A549 (cell line): ENCODE results near the gene ITPRID2. TPM values are rescaled to one million over a fixed set of nuclear protein-coding genes. Genes with fewer than 3 reads are reported as not detected.

Experiments used
- ATAC-seq, 2 experiments: fragments of 200-7000 bp in 1 of 2; fragments of >200 bp in 1 of 2; cut with Nextera tagmentation in 1 of 2; cut with Tn5 transposase in 1 of 2; 3 replicates each; pipeline versions ENCODE4 v1.8.0 to v1.9.1; 2018 to 2020; ENCODE audit warnings: mild to moderate bottlenecking in 1 of 2, moderate library complexity in 1 of 2
- CTCF ChIA-PET: fragments of 300-600 bp; sonication (Branson Sonifier 250); formaldehyde crosslinking; extraction: SDS; loops from one replicate; lab custom pipeline; 2021; ENCODE audit warnings: antibody characterized with exemption, inconsistent platforms; lab: Yijun Ruan, JAX
- POLR2A ChIA-PET: fragments of 350-600 bp; formaldehyde crosslinking; extraction: SDS; loops from one replicate; lab custom pipeline; 2021; ENCODE audit warnings: antibody characterized with exemption, inconsistent platforms; lab: Yijun Ruan, JAX
- DNase-seq, 2 experiments: peaks; one replicate each; pipeline versions ENCODE4 v3.0.0 to v3.0.0-alpha.2; 2011 to 2016; ENCODE audit warnings: low read depth in 1 of 2, low spot score in 1 of 2
- FAIRE-seq: peaks from 2 replicates; lab custom pipeline; 2011; peaks lifted over from hg19 to GRCh38; lab: Jason Lieb, UNC
- H3K27ac ChIP-seq, 2 experiments: fragments of >200 bp; sonication (Bioruptor Twin); formaldehyde crosslinking; 3 replicates each; pipeline ENCODE4 v1.5.1; 2016 to 2017
- H3K4me1 ChIP-seq: fragments of >200 bp; sonication (Bioruptor Twin); formaldehyde crosslinking; 3 replicates; pipeline ENCODE4 v1.6.1; 2016
- H3K4me2 ChIP-seq: fragments of >200 bp; sonication (Bioruptor Twin); formaldehyde crosslinking; 3 replicates; pipeline ENCODE4 v1.6.1; 2016
- H3K4me3 ChIP-seq: fragments of >200 bp; sonication (Bioruptor Twin); formaldehyde crosslinking; 3 replicates; pipeline ENCODE4 v1.5.1; 2016
- H3K9me3 ChIP-seq: fragments of >200 bp; sonication (Bioruptor Twin); formaldehyde crosslinking; 3 replicates; pipeline ENCODE4 v1.6.1; 2016
- CHD2 ChIP-seq: fragments of 150-350 bp; IDR thresholded peaks from 2 replicates; pipeline ENCODE4 v1.6.1; 2014; ENCODE audit warnings: low read length; ENCODE audit not compliant: partially characterized antibody
- EHF ChIP-seq: fragments of 250-450 bp; sonication (Bioruptor Pico); IDR thresholded peaks from 2 replicates; pipeline ENCODE4 v1.5.0; 2020; ENCODE audit warnings: mild to moderate bottlenecking
- EHMT2 ChIP-seq: fragments of 200-600 bp; sonication (generic); IDR thresholded peaks from 2 replicates; pipeline ENCODE4 v1.6.1; 2016; ENCODE audit warnings: antibody characterized with exemption, low read depth, mild to moderate bottlenecking, moderate library complexity
- FOSL2 ChIP-seq, 2 experiments: fragments of 450-650 bp in 1 of 2; fragments of >200 bp in 1 of 2; sonication (Bioruptor Twin) in 1 of 2; formaldehyde crosslinking; IDR thresholded peaks; 2 replicates each; pipeline versions ENCODE4 v1.5.0 to v1.6.1; 2016 to 2020; ENCODE audit warnings: mild to moderate bottlenecking in 1 of 2, moderate library complexity in 1 of 2
- GATA3 ChIP-seq: IDR thresholded peaks from 2 replicates; pipeline ENCODE4 v1.6.1; 2012; ENCODE audit warnings: borderline replicate concordance
- HOXB13 ChIP-seq: fragments of 250-450 bp; sonication (Bioruptor Pico); IDR thresholded peaks from 2 replicates; pipeline ENCODE4 v1.5.0; 2020; ENCODE audit warnings: low read depth, mild to moderate bottlenecking, moderate library complexity
- HOXB5 ChIP-seq: fragments of 250-450 bp; sonication (Bioruptor Pico); IDR thresholded peaks from 2 replicates; pipeline ENCODE4 v1.5.0; 2020; ENCODE audit warnings: mild to moderate bottlenecking, moderate library complexity
- JUN ChIP-seq, 2 experiments: fragments of >200 bp; sonication (Bioruptor Twin); formaldehyde crosslinking; IDR thresholded peaks; 2 replicates in 1 of 2; 3 replicates in 1 of 2; pipeline ENCODE4 v1.6.1; 2016 to 2017
- JUNB ChIP-seq: fragments of >200 bp; sonication (Bioruptor Twin); formaldehyde crosslinking; IDR thresholded peaks from 2 replicates; pipeline ENCODE4 v1.6.1; 2016
- MAFK ChIP-seq: fragments of 450-650 bp; IDR thresholded peaks from 2 replicates; pipeline ENCODE4 v1.6.1; 2014; ENCODE audit not compliant: partially characterized antibody
- MAZ ChIP-seq: fragments of 150-350 bp; IDR thresholded peaks from 2 replicates; pipeline ENCODE4 v1.6.1; 2014; ENCODE audit warnings: antibody characterized with exemption, low read depth, low read length, borderline replicate concordance
- MYC ChIP-seq: IDR thresholded peaks from 2 replicates; pipeline ENCODE4 v1.6.1; 2012; ENCODE audit warnings: mild to moderate bottlenecking, inconsistent platforms, low read length, improper control_type of control experiment, borderline replicate concordance
- POLR2AphosphoS2 ChIP-seq: conservative IDR thresholded peaks from 2 replicates; pipeline ENCODE4 v1.6.1; 2012; ENCODE audit warnings: low read length, improper control_type of control experiment, inconsistent platforms
- RARB ChIP-seq: fragments of 250-450 bp; sonication (Bioruptor Pico); IDR thresholded peaks from 2 replicates; pipeline ENCODE4 v1.8.0; 2021; ENCODE audit warnings: mild to moderate bottlenecking, moderate library complexity
- SREBF2 ChIP-seq: fragments of 450-650 bp; IDR thresholded peaks from 2 replicates; pipeline ENCODE4 v1.6.1; 2014; ENCODE audit warnings: mild to moderate bottlenecking, moderate library complexity
- TFCP2L1 ChIP-seq: fragments of 250-450 bp; sonication (Bioruptor Pico); IDR thresholded peaks from 2 replicates; pipeline ENCODE4 v1.5.0; 2021; ENCODE audit warnings: mild to moderate bottlenecking
- ZNF302 ChIP-seq: fragments of 250-450 bp; sonication (Bioruptor Pico); IDR thresholded peaks from 2 replicates; pipeline ENCODE4 v1.9.0; 2021; ENCODE audit warnings: inconsistent platforms, mild to moderate bottlenecking, moderate library complexity
- WGBS: methylation state at CpG from one replicate; pipeline ENCODE4 v1.1.6; 2017; ENCODE audit errors: missing lambda C conversion rate; 5-methylcytosine and 5-hydroxymethylcytosine counted together
- polyA plus RNA-seq, 4 experiments: library from polyadenylated mRNA; depleted of rRNA in 3 of 4; stranded (reverse); fragments of >200 nt; fragmentation: RNase III in 1 of 4; extraction: RNeasy Plus Mini Kit Qiagen cat#74134 plus additional on column Dnase treatment in 1 of 4; gene quantifications; 2 replicates in 3 of 4; 3 replicates in 1 of 4; pipeline ENCODE4 v1.2.3, GENCODE V29; 2011 to 2017
- TF ChIP-seq, protein P1 (sequence below): fragments of 250-450 bp; sonication (Bioruptor Pico); IDR thresholded peaks from 2 replicates; pipeline ENCODE4 v1.5.0; 2021; ENCODE audit warnings: mild to moderate bottlenecking, moderate library complexity, borderline replicate concordance
- TF ChIP-seq, protein P2 (sequence below): IDR thresholded peaks from 2 replicates; pipeline ENCODE4 v1.6.1; 2012; ENCODE audit warnings: low read depth, borderline replicate concordance
- TF ChIP-seq, protein P3 (sequence below): fragments of 250-450 bp; sonication (Bioruptor Pico); IDR thresholded peaks from 2 replicates; pipeline ENCODE4 v1.5.0; 2020; ENCODE audit warnings: low read depth, mild to moderate bottlenecking, moderate library complexity
- TF ChIP-seq, protein P4 (sequence below): IDR thresholded peaks from 2 replicates; pipeline ENCODE4 v1.6.1; 2012

The ITPRID2 gene
- polyA plus RNA-seq, 2 of the 4 experiments (the other 2 are of a cell fraction): 43.3 to 94.3 TPM

DNA sequence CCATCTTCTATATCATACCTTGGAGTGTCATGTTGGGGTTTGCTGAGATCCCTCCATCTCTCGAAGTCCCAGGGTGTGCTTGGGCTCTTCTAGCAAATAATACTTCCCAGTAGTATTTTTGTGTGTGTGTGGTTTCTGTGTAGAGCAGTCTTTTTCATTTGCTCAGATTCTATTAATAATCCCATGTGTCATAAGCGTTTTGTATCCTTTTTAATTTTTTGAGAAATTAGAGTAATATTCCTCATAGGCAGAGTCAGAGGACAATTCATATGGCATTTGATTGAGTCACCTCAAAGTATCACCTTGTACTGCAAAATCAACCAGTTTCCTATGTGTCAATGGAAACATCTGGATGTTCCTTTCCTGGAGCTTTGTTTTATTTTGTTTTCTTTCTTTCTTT, 56.7 kb downstream of the ITPRID2 start:
- no peak overlapping the region for H3K4me3 ChIP-seq
- ChIA-PET CTCF (interaction anchor here (0.9 to 1.4 kb wide), 2 partner anchors 11 to 967 kb away, joined by 3 to 4 read pairs; no protein-coding TSS in a partner anchor), POLR2A (no interaction called here)
- FAIRE-seq (no peak), DNase-seq (no peak), ATAC-seq (no peak)
- no peak overlapping the region for H3K4me2 ChIP-seq
- H3K27ac ChIP-seq: no peak overlapping the region
- no peaks in the 10 kb centered on the region for H3K4me1 ChIP-seq
- H3K9me3 ChIP-seq: no peaks in the 10 kb centered on the region
- TF ChIP-seq JUNB: no peak
- TF ChIP-seq, protein P1, sequence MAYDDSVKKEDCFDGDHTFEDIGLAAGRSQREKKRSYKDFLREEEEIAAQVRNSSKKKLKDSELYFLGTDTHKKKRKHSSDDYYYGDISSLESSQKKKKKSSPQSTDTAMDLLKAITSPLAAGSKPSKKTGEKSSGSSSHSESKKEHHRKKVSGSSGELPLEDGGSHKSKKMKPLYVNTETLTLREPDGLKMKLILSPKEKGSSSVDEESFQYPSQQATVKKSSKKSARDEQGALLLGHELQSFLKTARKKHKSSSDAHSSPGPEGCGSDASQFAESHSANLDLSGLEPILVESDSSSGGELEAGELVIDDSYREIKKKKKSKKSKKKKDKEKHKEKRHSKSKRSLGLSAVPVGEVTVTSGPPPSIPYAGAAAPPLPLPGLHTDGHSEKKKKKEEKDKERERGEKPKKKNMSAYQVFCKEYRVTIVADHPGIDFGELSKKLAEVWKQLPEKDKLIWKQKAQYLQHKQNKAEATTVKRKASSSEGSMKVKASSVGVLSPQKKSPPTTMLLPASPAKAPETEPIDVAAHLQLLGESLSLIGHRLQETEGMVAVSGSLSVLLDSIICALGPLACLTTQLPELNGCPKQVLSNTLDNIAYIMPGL (CRISPR knock-in tag): no peak
- TF ChIP-seq CHD2: no peak
- no peak for TF ChIP-seq FOSL2 (IDR thresholded peaks at IDR 0.05)
- TF ChIP-seq FOSL2 (CRISPR knock-in tag; IDR thresholded peaks at IDR 0.05): no peak
- no peak for TF ChIP-seq GATA3
- TF ChIP-seq, protein P2, sequence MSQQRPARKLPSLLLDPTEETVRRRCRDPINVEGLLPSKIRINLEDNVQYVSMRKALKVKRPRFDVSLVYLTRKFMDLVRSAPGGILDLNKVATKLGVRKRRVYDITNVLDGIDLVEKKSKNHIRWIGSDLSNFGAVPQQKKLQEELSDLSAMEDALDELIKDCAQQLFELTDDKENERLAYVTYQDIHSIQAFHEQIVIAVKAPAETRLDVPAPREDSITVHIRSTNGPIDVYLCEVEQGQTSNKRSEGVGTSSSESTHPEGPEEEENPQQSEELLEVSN: no peak
- no peak for TF ChIP-seq EHMT2
- TF ChIP-seq EHF: no peak
- no peak for TF ChIP-seq HOXB5 (CRISPR knock-in tag)
- TF ChIP-seq ZNF302 (CRISPR knock-in tag): no peak
- no peak for TF ChIP-seq SREBF2
- no peak for TF ChIP-seq MYC
- TF ChIP-seq, protein P3, sequence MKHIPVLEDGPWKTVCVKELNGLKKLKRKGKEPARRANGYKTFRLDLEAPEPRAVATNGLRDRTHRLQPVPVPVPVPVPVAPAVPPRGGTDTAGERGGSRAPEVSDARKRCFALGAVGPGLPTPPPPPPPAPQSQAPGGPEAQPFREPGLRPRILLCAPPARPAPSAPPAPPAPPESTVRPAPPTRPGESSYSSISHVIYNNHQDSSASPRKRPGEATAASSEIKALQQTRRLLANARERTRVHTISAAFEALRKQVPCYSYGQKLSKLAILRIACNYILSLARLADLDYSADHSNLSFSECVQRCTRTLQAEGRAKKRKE (CRISPR knock-in tag): no peak
- no peak for TF ChIP-seq TFCP2L1 (CRISPR knock-in tag)
- no peak for TF ChIP-seq RARB
- TF ChIP-seq JUN (IDR thresholded peaks at IDR 0.05): no peak
- no peak for TF ChIP-seq MAZ
- TF ChIP-seq POLR2AphosphoS2: no peak
- TF ChIP-seq HOXB13 (CRISPR knock-in tag): no peak
- WGBS: 47% methylated on average over 2 of the region's 2 CpGs

DNA sequence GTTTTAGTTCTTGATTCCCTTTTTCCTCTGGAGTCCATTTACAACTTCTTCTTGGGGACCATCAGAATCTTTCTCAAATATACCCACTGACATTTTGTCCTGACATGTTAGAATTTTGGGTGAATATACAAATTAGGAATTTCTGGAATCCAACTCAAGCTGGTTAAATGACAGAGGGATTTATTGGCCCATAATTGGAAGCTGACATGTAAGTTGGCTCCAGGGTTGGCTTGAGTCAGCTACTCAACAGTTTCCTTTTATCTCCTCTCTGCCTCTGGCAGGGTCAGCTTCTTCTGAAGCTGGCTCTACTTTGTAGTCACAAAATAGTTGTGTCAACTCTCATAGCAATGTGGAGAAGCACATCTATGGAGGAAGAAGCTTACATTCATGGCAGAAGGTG, 57.5 kb downstream of the ITPRID2 start:
- DNase-seq: no peak
- Histone ChIP-seq H3K4me3 (no peak overlapping the region), H3K9me3 (no peaks in the 10 kb centered on the region), H3K4me1 (0 out of 3 replicates have a peak, but pooled peaks cover 3% of the 10 kb centered on the region), H3K4me2 (no peak overlapping the region), H3K27ac (no peak overlapping the region)
- ChIA-PET POLR2A (no interaction called here), CTCF (interaction anchor here (0.6 to 1.0 kb wide), 3 partner anchors 128 to 492 kb away, joined by 3 read pairs; partner anchors contain the start of gene ITGA4)
- TF ChIP-seq MAFK (no peak), HOXB13 (CRISPR knock-in tag) (no peak), CHD2 (no peak), ZNF302 (CRISPR knock-in tag) (no peak)
- TF ChIP-seq, protein P4, sequence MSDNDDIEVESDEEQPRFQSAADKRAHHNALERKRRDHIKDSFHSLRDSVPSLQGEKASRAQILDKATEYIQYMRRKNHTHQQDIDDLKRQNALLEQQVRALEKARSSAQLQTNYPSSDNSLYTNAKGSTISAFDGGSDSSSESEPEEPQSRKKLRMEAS: no peak
- no peak for ATAC-seq
- FAIRE-seq: no peak
